Neural crest cell (in vitro differentiated cells): ENCODE data around the gene SLC22A14. TPM values are rescaled to one million over a fixed set of nuclear protein-coding genes. Genes with fewer than 3 reads are reported as not detected.

ENCODE experiments used
- DNase-seq: peaks from one replicate; pipeline ENCODE4 v3.0.0; 2021; ENCODE audit warnings: low read depth, mixed read lengths, low spot score
- H3K27ac Mint-ChIP-seq: one replicate; pipeline ENCODE4 v1.8.0; 2021; ENCODE audit warnings: mild to moderate bottlenecking, mixed read lengths; ENCODE audit not compliant: unreplicated experiment
- H3K27me3 Mint-ChIP-seq: 2 replicates; pipeline ENCODE4 v1.8.0; 2021; ENCODE audit warnings: low read depth, mild to moderate bottlenecking, mixed read lengths
- H3K36me3 Mint-ChIP-seq: 2 replicates; pipeline ENCODE4 v1.8.0; 2021; ENCODE audit warnings: low read depth, mild to moderate bottlenecking, mixed read lengths
- H3K4me1 Mint-ChIP-seq: 2 replicates; pipeline ENCODE4 v1.8.0; 2021; ENCODE audit warnings: mixed read lengths
- H3K4me3 Mint-ChIP-seq: one replicate; pipeline ENCODE4 v1.8.0; 2021; ENCODE audit warnings: mild to moderate bottlenecking, mixed read lengths
- H3K9me3 Mint-ChIP-seq: 2 replicates; pipeline ENCODE4 v1.8.0; 2021; ENCODE audit warnings: mixed read lengths
- total RNA-seq: library from RNA; stranded (reverse); gene quantifications from 2 replicates; pipeline ENCODE4 v1.2.1, GENCODE V29; 2021
- TF ChIP-seq, protein P1 (sequence below): fragments of 200-600 bp; sonication (generic); conservative IDR thresholded peaks from 2 replicates; pipeline ENCODE4 v1.5.0; 2021; ENCODE audit warnings: antibody characterized with exemption, mild to moderate bottlenecking

The SLC22A14 gene
- total RNA-seq, 1 donor from 2014 or later: not detected

DNA sequence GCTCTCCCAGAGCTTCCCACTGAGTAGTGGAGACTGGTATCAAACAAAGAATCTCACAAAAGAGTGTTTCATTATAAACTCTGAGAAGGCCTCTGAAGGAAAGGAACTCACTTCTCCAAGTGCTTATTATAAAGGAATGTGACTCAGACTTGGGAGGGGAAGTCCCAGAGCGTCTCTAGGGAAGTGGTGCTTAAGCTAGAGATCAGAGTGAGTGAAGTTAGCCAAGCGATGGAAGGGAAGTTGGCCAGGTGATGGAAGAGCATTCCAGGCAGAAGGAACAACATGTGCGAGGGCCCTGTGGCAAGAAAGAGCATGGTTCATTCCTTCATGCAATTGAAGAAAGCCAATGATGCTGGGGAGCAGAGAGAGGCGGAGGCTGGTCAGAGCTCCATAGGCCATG is 66.8 kb downstream of the SLC22A14 start:
- Mint-ChIP-seq H3K4me3 (no peak overlapping the region), H3K36me3 (peaks cover 5% of the 10 kb centered on the region), H3K27me3 (peaks cover 2% of the 10 kb centered on the region), H3K4me1 (no peaks in the 10 kb centered on the region), H3K9me3 (peaks cover 3% of the 10 kb centered on the region), H3K27ac (no peak overlapping the region)
- TF ChIP-seq, protein P1, sequence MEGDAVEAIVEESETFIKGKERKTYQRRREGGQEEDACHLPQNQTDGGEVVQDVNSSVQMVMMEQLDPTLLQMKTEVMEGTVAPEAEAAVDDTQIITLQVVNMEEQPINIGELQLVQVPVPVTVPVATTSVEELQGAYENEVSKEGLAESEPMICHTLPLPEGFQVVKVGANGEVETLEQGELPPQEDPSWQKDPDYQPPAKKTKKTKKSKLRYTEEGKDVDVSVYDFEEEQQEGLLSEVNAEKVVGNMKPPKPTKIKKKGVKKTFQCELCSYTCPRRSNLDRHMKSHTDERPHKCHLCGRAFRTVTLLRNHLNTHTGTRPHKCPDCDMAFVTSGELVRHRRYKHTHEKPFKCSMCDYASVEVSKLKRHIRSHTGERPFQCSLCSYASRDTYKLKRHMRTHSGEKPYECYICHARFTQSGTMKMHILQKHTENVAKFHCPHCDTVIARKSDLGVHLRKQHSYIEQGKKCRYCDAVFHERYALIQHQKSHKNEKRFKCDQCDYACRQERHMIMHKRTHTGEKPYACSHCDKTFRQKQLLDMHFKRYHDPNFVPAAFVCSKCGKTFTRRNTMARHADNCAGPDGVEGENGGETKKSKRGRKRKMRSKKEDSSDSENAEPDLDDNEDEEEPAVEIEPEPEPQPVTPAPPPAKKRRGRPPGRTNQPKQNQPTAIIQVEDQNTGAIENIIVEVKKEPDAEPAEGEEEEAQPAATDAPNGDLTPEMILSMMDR: no peak
- DNase-seq: no peak

DNA sequence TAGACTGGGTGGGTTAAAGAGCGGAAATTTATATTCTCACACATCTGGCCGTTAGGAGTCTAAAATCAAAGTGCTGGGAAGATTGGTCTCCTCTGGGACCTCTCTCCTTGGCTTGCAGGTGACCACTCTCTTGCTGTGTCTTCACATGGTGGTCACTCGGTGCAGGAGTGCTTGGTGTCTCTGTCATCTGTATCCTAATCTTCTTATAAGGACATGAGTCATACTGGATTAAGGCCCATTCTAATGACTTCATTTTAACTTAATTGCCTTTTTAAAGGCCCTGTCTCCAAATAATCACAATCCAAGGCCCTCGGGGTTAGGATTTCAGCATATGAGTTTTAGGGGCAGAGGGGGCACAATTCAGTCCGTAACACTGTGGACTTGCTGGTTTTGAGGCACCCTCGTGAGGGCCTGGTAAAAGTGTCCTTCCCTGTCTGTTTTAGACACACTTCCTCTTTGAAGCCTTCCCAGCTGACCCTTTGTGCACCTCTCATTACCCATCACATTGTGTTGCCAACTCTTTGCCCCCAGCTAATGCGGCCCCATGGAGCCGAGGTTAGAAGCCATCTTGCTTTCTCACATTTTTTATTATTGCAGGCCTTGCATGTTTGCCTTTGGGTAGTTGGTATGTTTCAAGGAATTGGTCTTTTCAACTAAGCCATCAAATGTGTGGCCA is 67.7 kb downstream of the SLC22A14 start:
- TF ChIP-seq, protein P1: no peak
- H3K4me1 Mint-ChIP-seq: no peaks in the 10 kb centered on the region
- H3K9me3 Mint-ChIP-seq: no peaks in the 10 kb centered on the region
- H3K27me3 Mint-ChIP-seq: no peaks in the 10 kb centered on the region
- H3K36me3 Mint-ChIP-seq: peaks cover 7% of the 10 kb centered on the region
- no peak for DNase-seq
- no peak overlapping the region for H3K27ac Mint-ChIP-seq
- no peak overlapping the region for H3K4me3 Mint-ChIP-seq

DNA sequence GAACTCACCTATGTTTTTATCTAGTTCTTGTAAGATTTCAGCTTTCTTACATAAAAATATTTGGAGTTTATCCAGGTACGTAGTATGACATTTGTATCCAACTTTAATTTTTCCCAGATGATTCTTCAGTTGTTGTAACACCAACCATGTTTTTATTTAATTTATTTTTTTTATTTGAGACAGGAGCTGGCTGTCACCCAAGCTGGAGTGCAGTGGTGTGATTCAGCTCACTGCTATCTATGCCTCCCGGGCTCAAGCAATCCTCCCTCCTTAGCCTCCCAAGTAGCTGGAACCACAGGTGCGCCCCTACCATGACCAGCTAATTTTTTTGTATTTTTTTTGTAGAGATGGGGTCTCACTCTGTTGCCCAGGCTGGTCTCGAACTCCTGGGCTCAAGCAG is 71.1 kb downstream of the SLC22A14 start:
- TF ChIP-seq, protein P1: no peak
- Mint-ChIP-seq H3K4me1 (no peaks in the 10 kb centered on the region), H3K27ac (no peak overlapping the region), H3K27me3 (no peaks in the 10 kb centered on the region), H3K4me3 (no peak overlapping the region), H3K36me3 (peaks cover 10% of the 10 kb centered on the region), H3K9me3 (no peaks in the 10 kb centered on the region)
- DNase-seq: no peak

DNA sequence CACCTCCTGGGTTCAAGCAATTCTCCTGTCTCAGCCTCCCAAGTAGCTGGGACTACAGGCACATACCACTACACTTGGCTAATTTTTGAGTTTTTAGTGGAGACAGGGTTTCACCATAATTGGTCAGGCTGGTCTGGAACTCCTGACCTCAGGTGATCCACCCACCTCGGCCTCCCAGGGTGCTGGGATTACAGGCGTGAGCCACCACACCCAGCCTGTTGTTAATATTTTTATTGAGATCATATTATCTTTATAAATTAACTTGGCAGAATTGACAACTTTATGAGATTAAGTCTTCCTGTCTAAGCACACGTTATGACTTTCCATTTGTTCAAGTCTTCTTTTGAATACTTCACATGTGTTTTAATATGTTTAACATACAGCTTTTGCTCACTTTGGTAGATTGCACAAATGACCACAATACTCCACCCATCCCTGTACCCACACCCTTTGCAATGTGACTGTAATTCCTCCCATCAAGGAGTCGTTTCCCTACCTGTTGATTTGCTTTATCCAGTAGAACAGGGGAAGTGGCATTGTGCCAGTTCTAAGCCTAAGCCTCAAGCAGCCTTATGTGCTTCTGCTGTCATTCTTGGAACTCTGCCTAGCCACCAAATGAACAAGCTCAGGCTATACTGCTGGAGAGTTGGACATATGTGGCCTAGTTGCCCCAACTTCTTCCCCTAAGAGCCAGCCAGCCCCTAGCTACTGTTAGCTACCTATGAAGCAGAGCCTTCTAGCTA is 72.7 kb downstream of the SLC22A14 start:
- Mint-ChIP-seq H3K27ac (no peak overlapping the region), H3K27me3 (no peaks in the 10 kb centered on the region), H3K4me1 (no peaks in the 10 kb centered on the region), H3K4me3 (no peak overlapping the region), H3K36me3 (peaks cover 18% of the 10 kb centered on the region), H3K9me3 (no peaks in the 10 kb centered on the region)
- no peak for DNase-seq
- TF ChIP-seq, protein P1: no peak

DNA sequence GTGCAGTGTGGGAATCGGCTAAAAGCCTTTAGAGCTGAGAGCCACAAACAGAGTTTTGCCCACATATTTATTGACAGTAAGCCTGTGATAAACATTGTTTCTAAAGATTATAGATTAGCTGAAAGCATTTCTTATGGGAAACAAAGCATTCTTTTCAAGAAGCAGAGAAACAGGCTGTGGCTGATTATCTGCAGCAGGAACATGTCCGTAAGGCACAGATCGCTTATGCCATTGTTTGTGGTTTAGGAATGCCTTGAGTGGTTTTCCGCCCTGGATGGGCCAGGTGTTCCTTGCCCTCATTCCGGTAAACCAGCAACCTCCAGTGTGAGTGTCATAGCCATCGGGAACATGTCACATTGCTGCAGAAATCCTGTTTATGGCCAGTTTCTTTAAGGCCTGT is 76.9 kb downstream of the SLC22A14 start:
- Mint-ChIP-seq H3K27me3 (no peaks in the 10 kb centered on the region), H3K4me1 (no peaks in the 10 kb centered on the region), H3K27ac (no peak overlapping the region), H3K9me3 (no peaks in the 10 kb centered on the region), H3K4me3 (no peak overlapping the region), H3K36me3 (peaks cover 15% of the 10 kb centered on the region)
- TF ChIP-seq, protein P1: no peak
- no peak for DNase-seq
